ENCODE data around the gene LAMTOR5.
A peak's percentile ranks its signal among the peaks of the same experiment; 100 is the strongest.

DNA sequence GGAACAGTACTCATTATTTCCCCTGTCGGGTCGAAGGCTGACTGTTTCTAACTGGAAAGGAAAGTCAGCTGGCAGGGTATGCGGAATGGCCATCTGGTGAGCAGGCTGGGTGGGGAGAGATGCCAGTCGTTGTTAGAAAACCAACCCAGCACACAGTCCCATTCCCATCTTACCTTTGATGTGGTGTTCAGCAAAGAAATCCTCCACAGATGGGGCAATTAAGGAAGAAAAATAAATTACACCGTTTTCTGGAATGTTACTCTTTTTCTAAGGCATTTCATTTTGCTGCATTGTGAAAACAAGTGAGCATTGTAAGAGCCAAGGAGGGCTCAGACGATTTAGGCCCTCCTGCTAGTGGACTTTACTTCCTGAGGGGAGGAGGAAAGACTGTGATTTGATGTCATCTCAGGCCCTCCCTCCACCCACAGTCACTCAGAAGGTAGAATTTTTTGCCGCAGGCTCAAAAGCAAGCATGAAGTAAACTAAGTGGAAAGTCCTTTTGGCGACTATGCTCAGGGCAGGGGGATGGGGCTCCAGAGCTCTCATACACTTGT, 16.7 kb downstream of the LAMTOR5 start, which contains the start of gene SLC16A4:
- TF ChIP-seq CTCF (IDR thresholded peaks at IDR 0.05) (no peak), POLR2AphosphoS5 (IDR thresholded peaks at IDR 0.05) (peak in 2 of 4 donors; percentile 18 to 49), POLR2A (IDR thresholded peaks at IDR 0.05) (no peak)

Measured in sigmoid colon (tissue), 4 donors.